ENCODE results near the gene DHCR7. TPM values are rescaled to one million over a fixed set of nuclear protein-coding genes. Genes with fewer than 3 reads are reported as not detected.

Gene DHCR7
- total RNA-seq, 1 donor from 2014 or later = 9.9 TPM

GRCh38 chr11:71432761-71433647, 15.2 kb downstream of the DHCR7 start:
- Histone ChIP-seq H3K4me3 (ENCODE audit: low read length in 3 of 3) (no peak overlapping the region), H3K9ac (ENCODE audit: low read depth in 1 of 3, low read length in 3 of 3) (no peak overlapping the region), H3K36me3 (ENCODE audit: control insufficient read depth in 3 of 3, insufficient read depth in 3 of 3, low read length in 3 of 3) (peaks cover 0 to 18% (median 7%) of the 10 kb centered on the region in 3 donors), H3K27ac (ENCODE audit: low read depth, low read length) (no peak overlapping the region), H3K27me3 (ENCODE audit: control insufficient read depth in 3 of 3, insufficient read depth in 3 of 3, low read length in 3 of 3) (peaks cover 0 to 6% (median 5%) of the 10 kb centered on the region in 3 donors), H3K9me3 (ENCODE audit: control insufficient read depth in 3 of 3, low read length in 3 of 3) (no peaks in the 10 kb centered on the region), H3K4me1 (ENCODE audit: control insufficient read depth in 3 of 3, insufficient read depth in 3 of 3, low read length in 3 of 3) (peaks cover 0 to 5% (median 0%) of the 10 kb centered on the region in 3 donors)

GRCh38 chr11:71431271-71431670, 16.9 kb downstream of the DHCR7 start:
- H3K4me3 ChIP-seq (ENCODE audit: low read length in 3 of 3) = no peak overlapping the region
- H3K9ac ChIP-seq (ENCODE audit: low read depth in 1 of 3, low read length in 3 of 3) = no peak overlapping the region
- H3K9me3 ChIP-seq (ENCODE audit: control insufficient read depth in 3 of 3, low read length in 3 of 3) = peaks cover 0 to 4% (median 0%) of the 10 kb centered on the region in 3 donors
- peaks cover 0 to 6% (median 5%) of the 10 kb centered on the region in 3 donors for H3K27me3 ChIP-seq (ENCODE audit: control insufficient read depth in 3 of 3, insufficient read depth in 3 of 3, low read length in 3 of 3)
- H3K27ac ChIP-seq (ENCODE audit: low read depth, low read length) = no peak overlapping the region
- H3K4me1 ChIP-seq (ENCODE audit: control insufficient read depth in 3 of 3, insufficient read depth in 3 of 3, low read length in 3 of 3) = peaks cover 0 to 5% (median 0%) of the 10 kb centered on the region in 3 donors
- peaks cover 0 to 9% (median 5%) of the 10 kb centered on the region in 3 donors for H3K36me3 ChIP-seq (ENCODE audit: control insufficient read depth in 3 of 3, insufficient read depth in 3 of 3, low read length in 3 of 3)

GRCh38 chr11:71430166-71430565, 18.0 kb downstream of the DHCR7 start:
- Histone ChIP-seq H3K4me1 (ENCODE audit: control insufficient read depth in 3 of 3, insufficient read depth in 3 of 3, low read length in 3 of 3) (peaks cover 0 to 5% (median 0%) of the 10 kb centered on the region in 3 donors), H3K9ac (ENCODE audit: low read depth in 1 of 3, low read length in 3 of 3) (no peak overlapping the region), H3K27me3 (ENCODE audit: control insufficient read depth in 3 of 3, insufficient read depth in 3 of 3, low read length in 3 of 3) (peaks cover 0 to 6% (median 5%) of the 10 kb centered on the region in 3 donors), H3K36me3 (ENCODE audit: control insufficient read depth in 3 of 3, insufficient read depth in 3 of 3, low read length in 3 of 3) (peaks cover 0 to 3% (median 2%) of the 10 kb centered on the region in 3 donors), H3K9me3 (ENCODE audit: control insufficient read depth in 3 of 3, low read length in 3 of 3) (peaks cover 0 to 4% (median 0%) of the 10 kb centered on the region in 3 donors), H3K4me3 (ENCODE audit: low read length in 3 of 3) (no peak overlapping the region), H3K27ac (ENCODE audit: low read depth, low read length) (no peak overlapping the region)

GRCh38 chr11:71429701-71430100, 18.5 kb downstream of the DHCR7 start:
- H3K27me3 ChIP-seq (ENCODE audit: control insufficient read depth in 3 of 3, insufficient read depth in 3 of 3, low read length in 3 of 3) = peaks cover 0 to 6% (median 5%) of the 10 kb centered on the region in 3 donors
- no peak overlapping the region for H3K4me3 ChIP-seq (ENCODE audit: low read length in 3 of 3)
- peaks cover 0 to 5% (median 0%) of the 10 kb centered on the region in 3 donors for H3K4me1 ChIP-seq (ENCODE audit: control insufficient read depth in 3 of 3, insufficient read depth in 3 of 3, low read length in 3 of 3)
- H3K9ac ChIP-seq (ENCODE audit: low read depth in 1 of 3, low read length in 3 of 3) = no peak overlapping the region
- H3K36me3 ChIP-seq (ENCODE audit: control insufficient read depth in 3 of 3, insufficient read depth in 3 of 3, low read length in 3 of 3) = peaks cover 0 to 2% (median 0%) of the 10 kb centered on the region in 3 donors
- H3K27ac ChIP-seq (ENCODE audit: low read depth, low read length) = no peak overlapping the region
- peaks cover 0 to 4% (median 0%) of the 10 kb centered on the region in 3 donors for H3K9me3 ChIP-seq (ENCODE audit: control insufficient read depth in 3 of 3, low read length in 3 of 3)

- Histone ChIP-seq H3K36me3 (ENCODE audit: control insufficient read depth in 3 of 3, insufficient read depth in 3 of 3, low read length in 3 of 3) (peaks cover 0 to 2% (median 0%) of the 10 kb centered on the region in 3 donors), H3K4me3 (ENCODE audit: low read length in 3 of 3) (no peak overlapping the region), H3K9ac (ENCODE audit: low read depth in 1 of 3, low read length in 3 of 3) (no peak overlapping the region), H3K27me3 (ENCODE audit: control insufficient read depth in 3 of 3, insufficient read depth in 3 of 3, low read length in 3 of 3) (peaks cover 0 to 6% (median 6%) of the 10 kb centered on the region in 3 donors), H3K4me1 (ENCODE audit: control insufficient read depth in 3 of 3, insufficient read depth in 3 of 3, low read length in 3 of 3) (peaks cover 0 to 5% (median 0%) of the 10 kb centered on the region in 3 donors), H3K9me3 (ENCODE audit: control insufficient read depth in 3 of 3, low read length in 3 of 3) (peaks cover 0 to 4% (median 0%) of the 10 kb centered on the region in 3 donors), H3K27ac (ENCODE audit: low read depth, low read length) (no peak overlapping the region)
Measured at GRCh38 chr11:71428861-71429435, 19.2 kb downstream of the DHCR7 start.

GRCh38 chr11:71426413-71426812, 21.8 kb downstream of the DHCR7 start:
- Histone ChIP-seq H3K27ac (ENCODE audit: low read depth, low read length) (no peak overlapping the region), H3K9ac (ENCODE audit: low read depth in 1 of 3, low read length in 3 of 3) (no peak overlapping the region), H3K4me3 (ENCODE audit: low read length in 3 of 3) (no peak overlapping the region), H3K4me1 (ENCODE audit: control insufficient read depth in 3 of 3, insufficient read depth in 3 of 3, low read length in 3 of 3) (peaks cover 0 to 2% (median 0%) of the 10 kb centered on the region in 3 donors), H3K9me3 (ENCODE audit: control insufficient read depth in 3 of 3, low read length in 3 of 3) (peaks cover 0 to 4% (median 0%) of the 10 kb centered on the region in 3 donors), H3K36me3 (ENCODE audit: control insufficient read depth in 3 of 3, insufficient read depth in 3 of 3, low read length in 3 of 3) (no peaks in the 10 kb centered on the region), H3K27me3 (ENCODE audit: control insufficient read depth in 3 of 3, insufficient read depth in 3 of 3, low read length in 3 of 3) (peaks cover 0 to 8% (median 6%) of the 10 kb centered on the region in 3 donors)

DNA sequence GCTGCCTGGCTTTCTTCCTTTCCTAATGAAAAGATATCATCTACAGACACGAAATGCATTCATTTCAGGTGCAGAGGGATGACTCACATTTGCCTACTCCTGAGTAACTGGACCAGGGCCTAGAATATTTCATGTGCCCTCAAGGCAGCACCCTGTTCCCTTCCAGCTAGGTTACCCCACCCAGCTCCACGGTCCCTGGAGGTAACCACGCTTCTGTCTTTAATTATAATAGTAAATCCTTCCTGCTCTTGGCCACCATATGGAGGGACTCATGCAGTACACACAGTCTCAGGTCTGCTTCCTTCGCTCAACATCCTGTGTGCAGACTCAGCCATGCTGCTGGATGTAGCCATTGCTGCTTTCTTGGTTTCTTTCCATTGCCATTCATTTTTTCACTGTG, 22.3 kb downstream of the DHCR7 start:
- no peak overlapping the region for H3K27ac ChIP-seq (ENCODE audit: low read depth, low read length)
- peaks cover 0 to 4% (median 0%) of the 10 kb centered on the region in 3 donors for H3K9me3 ChIP-seq (ENCODE audit: control insufficient read depth in 3 of 3, low read length in 3 of 3)
- H3K4me3 ChIP-seq (ENCODE audit: low read length in 3 of 3) = no peak overlapping the region
- H3K4me1 ChIP-seq (ENCODE audit: control insufficient read depth in 3 of 3, insufficient read depth in 3 of 3, low read length in 3 of 3) = peaks cover 0 to 2% (median 0%) of the 10 kb centered on the region in 3 donors
- H3K27me3 ChIP-seq (ENCODE audit: control insufficient read depth in 3 of 3, insufficient read depth in 3 of 3, low read length in 3 of 3) = peaks cover 0 to 8% (median 6%) of the 10 kb centered on the region in 3 donors
- no peak overlapping the region for H3K9ac ChIP-seq (ENCODE audit: low read depth in 1 of 3, low read length in 3 of 3)
- H3K36me3 ChIP-seq (ENCODE audit: control insufficient read depth in 3 of 3, insufficient read depth in 3 of 3, low read length in 3 of 3) = no peaks in the 10 kb centered on the region

GRCh38 chr11:71425409-71425808, 22.8 kb downstream of the DHCR7 start:
- H3K36me3 ChIP-seq (ENCODE audit: control insufficient read depth in 3 of 3, insufficient read depth in 3 of 3, low read length in 3 of 3) = no peaks in the 10 kb centered on the region
- peaks cover 0 to 4% (median 0%) of the 10 kb centered on the region in 3 donors for H3K9me3 ChIP-seq (ENCODE audit: control insufficient read depth in 3 of 3, low read length in 3 of 3)
- no peak overlapping the region for H3K4me3 ChIP-seq (ENCODE audit: low read length in 3 of 3)
- no peak overlapping the region for H3K9ac ChIP-seq (ENCODE audit: low read depth in 1 of 3, low read length in 3 of 3)
- H3K27ac ChIP-seq (ENCODE audit: low read depth, low read length) = no peak overlapping the region
- H3K27me3 ChIP-seq (ENCODE audit: control insufficient read depth in 3 of 3, insufficient read depth in 3 of 3, low read length in 3 of 3) = peaks cover 0 to 8% (median 6%) of the 10 kb centered on the region in 3 donors
- H3K4me1 ChIP-seq (ENCODE audit: control insufficient read depth in 3 of 3, insufficient read depth in 3 of 3, low read length in 3 of 3) = peaks cover 0 to 2% (median 0%) of the 10 kb centered on the region in 3 donors

GRCh38 chr11:71423181-71423790, 24.9 kb downstream of the DHCR7 start:
- H3K27ac ChIP-seq (ENCODE audit: low read depth, low read length) = no peak overlapping the region
- peaks cover 0 to 7% (median 3%) of the 10 kb centered on the region in 3 donors for H3K27me3 ChIP-seq (ENCODE audit: control insufficient read depth in 3 of 3, insufficient read depth in 3 of 3, low read length in 3 of 3)
- H3K9me3 ChIP-seq (ENCODE audit: control insufficient read depth in 3 of 3, low read length in 3 of 3) = peaks cover 0 to 4% (median 0%) of the 10 kb centered on the region in 3 donors
- H3K9ac ChIP-seq (ENCODE audit: low read depth in 1 of 3, low read length in 3 of 3) = no peak overlapping the region
- no peaks in the 10 kb centered on the region for H3K36me3 ChIP-seq (ENCODE audit: control insufficient read depth in 3 of 3, insufficient read depth in 3 of 3, low read length in 3 of 3)
- H3K4me1 ChIP-seq (ENCODE audit: control insufficient read depth in 3 of 3, insufficient read depth in 3 of 3, low read length in 3 of 3) = no peaks in the 10 kb centered on the region
- no peak overlapping the region for H3K4me3 ChIP-seq (ENCODE audit: low read length in 3 of 3)

All from skeletal muscle tissue (tissue), 4 donors.